HG03135 (cell line): ENCODE results near the gene MYCBP2.
"Not testable (repeated sequence)": the region's sequence is repeated elsewhere in the genome, so short reads cannot be mapped to it uniquely, and the experiment has no call there.

ENCODE experiments used
- ATAC-seq: cut with Tn5 transposase; IDR thresholded peaks from one replicate; pipeline ENCODE4 v1.9.1; 2021; ENCODE audit warnings: mild to moderate bottlenecking, moderate library complexity; ENCODE audit not compliant: unreplicated experiment

MYCBP2 gene

DNA sequence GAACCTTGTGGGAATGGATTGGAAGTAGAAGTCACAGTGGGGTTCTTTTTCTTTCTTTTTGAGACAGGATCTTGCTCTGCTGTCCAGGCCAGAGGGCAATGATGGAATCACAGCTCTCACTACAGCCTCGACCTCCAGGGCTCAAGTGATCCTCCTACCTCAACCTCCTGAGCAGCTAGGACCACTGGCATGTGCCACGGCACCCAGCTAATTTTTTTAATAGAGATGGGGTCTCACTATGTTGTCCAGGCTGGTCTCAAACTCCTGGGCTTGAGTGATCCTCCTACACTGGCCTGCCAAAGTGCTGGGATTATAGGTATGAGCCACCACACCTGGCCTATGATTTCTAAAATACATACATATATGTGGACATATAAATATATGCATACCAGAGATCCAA lies 111.4 kb downstream of the MYCBP2 start:
- ATAC-seq: no peak

DNA sequence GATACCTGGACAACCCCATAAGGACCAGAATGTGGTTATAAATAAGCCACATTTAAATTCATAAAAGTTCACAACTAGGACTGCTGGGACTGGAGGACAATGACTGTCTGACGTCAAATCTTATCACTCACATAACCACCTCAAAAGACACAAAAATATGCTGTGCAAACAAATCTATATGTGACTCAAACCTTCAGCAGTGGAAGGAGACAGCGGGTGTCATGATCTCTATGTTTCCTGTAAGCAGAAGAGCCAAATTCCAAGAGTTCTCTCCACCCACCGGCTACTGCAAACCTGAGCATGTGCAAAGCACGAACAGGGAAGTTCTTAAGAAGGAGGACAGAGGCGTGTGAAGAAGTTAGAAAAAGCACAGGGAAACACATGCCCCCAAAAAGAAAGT lies 113.2 kb downstream of the MYCBP2 start:
- no peak for ATAC-seq

DNA sequence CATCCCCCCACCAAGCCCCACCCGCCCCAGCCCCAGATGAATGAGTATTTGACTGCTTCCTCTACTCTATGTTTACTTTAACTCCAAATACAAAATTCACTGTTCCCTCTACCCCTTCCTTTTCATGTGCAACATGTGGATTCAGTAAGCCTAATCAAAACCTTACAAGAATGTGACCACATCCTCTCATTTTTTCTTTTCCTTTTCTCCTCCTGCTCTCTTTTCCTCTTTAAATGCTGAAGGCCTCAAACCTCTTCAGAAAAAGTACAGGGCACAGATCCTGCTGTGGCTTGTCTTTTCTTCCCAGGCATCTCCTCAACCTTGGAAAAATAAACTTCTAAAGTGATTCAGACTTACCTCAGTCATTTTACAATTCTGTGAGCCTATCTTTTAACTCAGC lies 119.0 kb downstream of the MYCBP2 start:
- ATAC-seq: no peak

DNA sequence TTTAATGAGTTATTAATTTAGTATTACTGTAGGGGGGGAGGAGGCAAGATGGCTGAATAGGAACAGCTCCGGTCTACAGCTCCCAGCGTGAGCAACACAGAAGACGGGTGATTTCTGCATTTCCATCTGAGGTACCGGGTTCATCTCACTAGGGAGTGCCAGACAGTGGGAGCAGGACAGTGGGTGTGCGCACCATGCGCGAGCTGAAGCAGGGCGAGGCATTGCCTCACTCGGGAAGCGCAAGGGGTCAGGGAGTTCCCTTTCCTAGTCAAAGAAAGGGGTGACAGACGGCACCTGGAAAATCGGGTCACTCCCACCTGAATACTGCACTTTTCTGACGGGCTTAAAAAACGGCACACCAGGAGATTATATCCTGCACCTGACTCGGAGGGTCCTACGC lies 127.9 kb downstream of the MYCBP2 start:
- not testable (repeated sequence) for ATAC-seq

DNA sequence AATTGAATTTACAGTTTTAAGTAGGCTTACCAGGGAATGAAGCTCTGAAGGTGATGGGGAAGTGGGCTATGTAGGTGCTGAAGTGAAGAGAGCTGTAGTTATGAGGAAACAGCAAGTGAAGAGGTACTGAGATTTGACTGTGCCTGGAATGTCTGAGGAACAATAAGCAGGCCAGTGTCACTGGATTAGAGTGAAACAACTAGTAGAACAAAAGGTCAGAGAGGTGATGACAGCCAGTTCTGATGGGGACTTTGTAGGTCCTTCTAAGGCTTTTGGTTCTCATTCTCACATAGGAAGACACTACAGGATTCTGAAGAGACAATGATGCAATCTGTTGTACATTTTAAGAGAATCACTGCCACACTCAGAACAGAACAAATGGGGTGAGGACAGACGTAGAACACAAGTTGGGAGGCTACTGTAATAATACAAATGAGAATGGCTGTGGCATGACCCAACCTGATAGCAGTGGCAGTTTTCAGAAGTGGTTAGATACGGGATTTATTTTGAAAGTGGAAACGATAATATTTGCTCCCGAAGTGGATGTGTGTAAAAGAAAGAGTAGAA lies 130.8 kb downstream of the MYCBP2 start:
- ATAC-seq: no peak

DNA sequence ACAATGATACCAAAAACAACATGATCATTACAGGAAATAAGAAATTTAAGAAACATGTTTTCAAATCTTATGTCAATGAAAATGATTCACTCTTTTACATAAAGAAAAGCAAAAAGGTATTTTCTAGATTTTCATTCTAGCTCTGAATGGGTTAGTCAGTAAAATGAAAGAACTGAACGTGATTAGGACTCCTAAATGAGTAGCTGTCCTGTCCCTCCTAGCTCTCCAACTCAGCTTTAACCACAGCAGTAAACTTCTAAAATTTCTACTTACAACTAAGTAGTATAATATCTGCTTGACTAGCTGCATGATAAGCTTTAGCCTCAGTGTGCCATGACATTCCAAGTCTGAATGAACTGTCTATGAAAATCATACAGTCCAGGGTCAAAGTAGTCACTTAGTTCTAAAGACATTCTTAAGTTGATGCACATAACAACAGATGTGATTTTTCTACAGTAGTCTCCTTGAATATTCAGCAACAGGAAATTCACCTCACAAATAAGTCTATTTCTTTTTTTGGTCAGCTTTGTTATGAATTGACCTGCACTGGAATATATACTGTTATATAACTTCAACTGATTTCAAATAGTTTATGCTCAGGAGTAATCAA lies 136.4 kb downstream of the MYCBP2 start:
- ATAC-seq: no peak

DNA sequence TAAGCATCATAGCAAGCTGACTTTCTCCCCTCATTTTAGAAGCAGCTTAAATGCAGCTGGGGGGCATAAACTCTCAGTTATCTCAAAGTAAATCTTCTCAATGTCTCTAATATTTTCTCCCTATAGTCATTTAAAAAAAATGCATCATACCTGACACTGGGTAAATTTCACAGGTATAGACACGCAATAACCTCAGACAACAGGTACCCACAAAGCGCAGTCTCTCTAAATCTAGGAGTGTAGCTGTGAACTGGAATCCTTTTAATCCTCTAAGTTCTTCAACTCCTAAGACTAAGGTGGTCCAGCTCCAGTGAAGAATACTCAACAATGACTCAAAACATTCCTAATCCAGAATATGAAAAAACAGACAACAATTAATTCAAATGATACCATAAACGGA lies 141.2 kb downstream of the MYCBP2 start:
- no peak for ATAC-seq

DNA sequence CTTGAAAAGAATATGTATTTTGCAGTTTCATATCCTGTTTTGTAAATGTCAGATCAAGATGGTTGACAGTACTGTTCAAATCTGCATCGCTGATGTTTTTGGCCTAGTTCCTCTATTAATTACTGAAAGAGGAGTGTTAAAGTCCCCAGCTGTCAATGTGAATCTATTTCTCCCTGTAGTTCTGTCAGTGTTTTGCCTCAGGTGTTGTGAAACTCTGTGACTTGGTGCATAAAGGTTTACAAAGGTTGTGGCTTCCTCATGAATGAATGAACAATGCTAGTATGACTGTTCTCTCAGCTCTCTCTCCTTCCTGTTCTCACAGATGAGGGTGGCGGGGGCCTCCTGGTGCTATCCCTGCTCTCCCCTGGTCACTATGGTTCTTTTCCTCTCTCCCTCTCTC lies 142.4 kb downstream of the MYCBP2 start:
- ATAC-seq: peak; percentile 98

DNA sequence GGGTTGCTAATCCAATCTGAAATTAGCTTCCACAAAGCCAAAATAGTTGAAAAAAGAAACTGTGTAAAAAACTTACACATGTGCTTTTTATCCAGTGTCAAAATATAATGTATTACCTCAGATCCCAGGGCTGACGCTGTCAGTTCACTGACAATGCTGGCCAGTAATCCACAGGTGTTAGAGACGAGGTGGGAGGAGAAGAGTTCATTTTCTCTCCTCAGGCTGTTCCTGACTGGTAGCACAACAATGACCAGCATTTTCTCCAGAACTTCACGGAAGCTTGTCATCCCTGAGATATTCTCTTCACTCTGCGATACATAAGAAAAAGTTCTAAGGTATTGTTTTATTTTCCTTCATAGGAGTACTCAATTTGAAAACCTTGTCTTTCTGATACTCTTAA lies 146.9 kb downstream of the MYCBP2 start:
- ATAC-seq: no peak

DNA sequence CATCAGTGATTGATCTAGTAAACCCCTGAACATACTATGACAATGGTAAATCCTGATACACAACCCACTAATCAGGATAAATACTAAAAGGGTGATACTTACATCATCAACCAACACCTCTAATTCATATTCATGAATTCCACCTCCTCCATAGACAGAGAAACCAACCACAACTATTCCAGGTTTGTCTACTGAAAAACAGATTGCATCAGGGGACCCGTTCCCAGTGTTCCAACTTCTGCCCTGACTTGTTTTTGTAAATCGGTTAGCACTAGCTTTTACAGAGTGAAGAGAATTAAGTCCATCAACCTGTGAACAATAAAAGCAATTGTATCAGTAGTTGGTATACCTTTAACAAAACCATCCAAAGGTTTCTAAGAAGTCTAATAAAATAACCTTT lies 149.2 kb downstream of the MYCBP2 start:
- ATAC-seq: no peak

DNA sequence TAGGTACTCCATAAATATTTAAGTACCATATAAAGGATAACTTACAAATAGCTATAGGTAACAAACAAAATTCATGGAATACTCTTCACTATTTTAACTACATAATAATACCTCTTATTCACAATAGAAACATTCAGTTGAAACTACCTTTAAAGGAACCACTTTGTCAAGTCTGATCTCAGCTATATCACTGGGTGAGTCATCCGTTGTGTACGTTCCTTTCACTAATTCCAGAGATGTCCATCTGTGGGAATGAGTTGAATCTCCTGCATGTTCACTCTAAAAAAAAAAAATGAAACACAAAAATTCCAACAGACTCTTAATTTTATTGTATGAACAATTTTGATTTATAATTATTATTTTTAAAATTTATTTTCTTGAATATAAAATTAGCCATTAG lies 150.5 kb downstream of the MYCBP2 start:
- no peak for ATAC-seq

DNA sequence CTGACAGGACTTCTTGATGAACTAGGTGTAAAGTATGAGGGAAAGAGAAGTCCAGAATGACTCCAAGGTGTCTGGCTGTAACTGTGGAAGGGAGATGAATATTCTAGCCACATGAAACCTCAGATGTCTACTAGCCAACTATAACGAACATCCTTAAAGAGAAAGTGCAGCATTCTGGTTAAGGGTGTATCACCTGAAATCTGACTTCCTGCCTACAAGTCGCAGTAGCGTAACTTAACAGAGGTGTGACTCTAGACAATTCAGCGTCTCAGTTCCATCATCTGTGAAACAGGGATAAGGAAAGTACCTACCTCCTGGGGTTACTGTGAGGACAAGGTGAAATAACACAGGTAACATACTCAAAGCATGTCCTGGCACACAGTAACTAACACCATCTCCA lies 154.2 kb downstream of the MYCBP2 start:
- ATAC-seq: no peak

DNA sequence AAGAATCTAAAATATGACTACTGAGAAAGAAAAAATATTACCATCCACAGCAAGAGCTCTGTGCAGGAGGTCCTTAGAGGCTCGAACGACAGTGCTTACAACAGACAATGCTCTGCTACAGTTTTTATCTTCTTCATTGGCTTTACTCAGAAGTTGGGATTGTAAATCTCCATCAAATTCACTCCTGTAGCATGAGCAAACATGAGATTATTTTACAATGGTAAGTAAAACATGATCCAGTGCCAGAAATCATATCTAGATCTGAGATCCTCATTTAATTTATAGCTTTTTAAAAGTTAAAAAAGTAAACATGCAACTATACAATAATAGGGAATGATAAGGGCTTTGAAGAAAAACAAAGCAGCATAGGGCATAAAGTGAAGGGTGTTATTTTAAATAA lies 155.4 kb downstream of the MYCBP2 start:
- ATAC-seq: no peak

DNA sequence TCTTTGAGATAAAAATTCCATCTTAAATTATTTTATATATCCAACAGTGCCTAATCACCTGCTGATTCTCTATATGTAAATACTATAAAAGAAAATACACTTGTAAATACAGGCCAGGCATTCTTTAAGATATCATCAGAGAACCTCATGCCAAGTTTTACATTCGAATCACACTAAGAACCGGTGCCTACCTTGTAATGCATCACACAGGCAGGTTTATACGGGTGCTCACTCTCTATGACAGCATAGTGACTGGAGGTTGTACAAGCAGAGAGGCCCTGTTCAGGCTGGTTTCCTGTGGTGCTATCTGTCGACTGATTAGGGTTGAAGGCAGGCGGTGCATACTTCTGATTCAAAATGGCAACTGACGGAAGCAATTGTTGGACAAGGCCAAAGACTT lies 158.7 kb downstream of the MYCBP2 start:
- ATAC-seq: no peak

DNA sequence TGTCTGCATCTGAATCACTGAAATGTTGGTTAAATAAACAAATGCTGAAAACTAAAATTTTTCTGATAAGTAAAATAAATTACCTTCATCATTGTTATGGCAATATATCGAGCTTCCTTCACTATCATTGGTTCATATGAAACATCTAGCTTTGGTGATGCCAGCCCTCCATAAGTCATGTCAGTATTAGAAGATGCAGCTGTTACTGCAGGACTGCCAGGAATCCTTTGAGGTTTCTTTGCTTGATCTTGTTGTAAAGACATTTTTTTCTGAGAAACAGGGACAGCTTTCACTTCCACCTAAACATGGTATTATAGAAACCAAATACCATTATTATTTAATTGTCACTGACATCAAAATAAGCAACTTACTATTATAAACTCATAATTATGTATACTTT lies 176.2 kb downstream of the MYCBP2 start:
- no peak for ATAC-seq

DNA sequence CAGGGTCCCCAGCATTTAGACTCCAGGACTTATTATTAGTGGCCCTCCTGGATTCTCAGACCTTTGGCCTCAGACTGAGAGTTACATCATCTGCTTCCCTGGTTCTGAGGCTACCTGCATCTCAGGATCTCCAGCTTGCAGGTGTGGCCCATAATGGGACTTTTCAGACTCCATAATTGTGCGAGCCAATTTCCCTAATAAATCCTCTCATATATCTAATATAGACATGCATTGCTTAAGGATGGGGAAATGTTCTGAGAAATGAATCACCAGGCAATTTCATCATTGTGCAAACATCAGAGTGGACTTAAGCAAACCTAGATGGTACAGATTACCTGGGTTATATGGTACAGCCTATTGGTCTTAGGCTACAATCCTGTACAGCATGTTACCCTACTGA lies 183.5 kb downstream of the MYCBP2 start:
- no peak for ATAC-seq

DNA sequence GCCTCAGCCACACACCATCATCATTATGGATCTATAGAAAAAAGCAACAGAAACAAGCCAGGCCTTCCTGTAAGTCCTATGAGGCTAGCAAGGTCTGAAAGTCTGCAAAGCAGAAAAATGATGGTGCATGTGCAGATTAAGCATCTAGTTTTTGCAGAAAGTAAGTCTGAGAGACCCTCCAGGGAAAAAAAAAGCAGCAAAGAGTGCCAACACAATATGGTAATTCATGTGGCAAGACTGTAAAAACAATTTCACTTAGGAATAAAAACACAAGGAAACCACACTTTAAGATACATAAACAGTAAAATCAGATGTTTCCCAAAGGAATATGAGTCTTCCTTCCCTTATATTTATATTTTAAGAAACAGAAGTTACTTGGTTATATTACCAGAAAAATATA lies 187.6 kb downstream of the MYCBP2 start:
- ATAC-seq: no peak

DNA sequence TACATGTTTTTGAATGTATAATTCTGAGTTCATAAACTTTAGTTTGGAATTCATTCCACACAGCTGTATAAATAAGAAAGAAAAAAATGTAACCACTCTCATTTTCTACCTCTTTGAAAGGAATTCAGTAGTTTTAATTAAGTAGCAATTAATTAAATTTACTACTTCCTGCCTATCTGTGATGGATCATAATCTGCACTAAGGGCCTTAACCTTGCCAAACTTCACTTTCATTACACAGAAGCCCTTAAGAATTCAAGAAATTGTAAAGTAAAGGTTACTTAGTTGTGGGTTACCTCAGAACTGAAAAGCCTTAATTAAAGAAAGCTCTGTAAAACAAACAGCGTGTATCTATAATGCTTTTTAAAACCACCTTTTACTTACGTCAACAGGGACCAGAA lies 188.1 kb downstream of the MYCBP2 start:
- ATAC-seq: no peak

DNA sequence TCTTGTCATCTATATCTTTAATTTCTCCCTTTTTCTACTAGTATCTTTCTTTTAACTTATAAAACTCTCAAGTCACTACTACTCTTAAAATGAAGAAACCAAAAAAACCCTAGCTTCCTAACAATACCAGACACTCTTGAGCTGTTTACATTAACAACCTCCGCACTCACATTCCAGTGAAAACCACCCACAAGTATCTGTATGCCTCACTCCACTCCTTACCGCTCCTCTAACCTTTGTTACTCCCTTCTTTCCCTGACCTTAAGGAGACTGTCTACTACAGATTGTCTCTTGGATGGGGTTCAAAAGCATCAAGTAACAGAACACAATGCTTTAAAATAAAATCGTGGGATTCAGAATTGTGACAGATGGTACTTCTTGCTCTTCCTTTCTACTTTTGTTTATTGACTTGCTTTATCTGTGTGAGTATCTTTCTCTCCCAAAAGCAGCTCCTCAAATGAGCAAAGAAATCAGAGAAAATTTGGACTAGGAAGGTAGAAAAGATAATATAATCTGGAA lies 189.9 kb downstream of the MYCBP2 start:
- no peak for ATAC-seq

DNA sequence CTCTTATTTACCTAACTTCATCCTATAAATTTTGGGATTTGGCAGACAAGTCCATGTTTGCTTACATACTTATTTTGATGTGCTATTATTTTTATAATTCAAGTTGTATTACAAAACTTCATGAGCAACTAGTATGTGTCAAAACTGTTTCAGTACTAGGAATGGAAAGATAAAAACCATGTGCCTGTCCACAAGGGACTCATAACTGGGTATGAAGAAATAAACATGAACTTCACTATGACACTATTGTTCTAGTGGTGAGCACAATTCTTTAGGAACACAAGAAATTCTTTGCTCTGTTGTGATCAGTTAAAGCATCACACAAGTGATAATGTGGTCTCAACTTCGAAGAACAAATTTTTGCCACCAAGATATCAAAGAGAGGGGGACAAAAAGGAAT lies 202.5 kb downstream of the MYCBP2 start:
- no peak for ATAC-seq

DNA sequence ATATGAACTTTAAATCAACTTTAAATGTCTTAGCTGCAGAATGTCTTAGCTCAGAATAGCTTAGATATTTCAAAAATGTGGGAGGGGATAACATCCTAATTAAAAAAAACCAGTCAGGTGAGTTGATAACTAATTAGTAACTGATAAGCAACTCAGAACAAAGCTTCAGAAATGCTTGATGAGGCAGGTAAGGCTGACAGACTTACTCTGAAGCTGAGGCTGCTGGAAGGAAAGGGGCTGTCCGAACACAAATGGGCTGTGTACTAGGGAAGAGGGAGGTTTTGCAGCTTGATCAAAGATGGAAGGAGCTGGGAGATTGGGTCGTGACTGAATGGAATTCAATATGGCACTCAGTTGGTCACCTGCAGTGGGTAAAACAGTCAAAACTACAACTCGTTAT lies 208.8 kb downstream of the MYCBP2 start:
- no peak for ATAC-seq

DNA sequence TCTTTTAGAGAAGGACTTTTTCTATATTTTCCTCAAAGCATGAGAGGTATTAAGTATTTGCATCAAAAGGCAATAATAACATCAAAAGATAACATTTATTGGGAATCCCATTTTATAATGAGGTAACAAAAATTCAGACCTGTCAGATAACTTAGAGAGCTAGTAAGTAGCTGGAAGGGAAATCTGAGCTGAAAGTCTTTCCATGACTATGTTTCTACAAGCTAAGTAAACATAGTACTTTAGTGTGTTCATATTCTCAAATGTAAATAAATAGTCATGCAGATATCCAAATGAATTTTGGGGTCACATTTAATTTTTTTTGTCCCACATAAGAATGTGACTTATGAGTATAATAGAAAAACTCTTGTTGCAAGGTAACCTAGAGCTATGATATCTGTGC lies 212.6 kb downstream of the MYCBP2 start:
- ATAC-seq: no peak

DNA sequence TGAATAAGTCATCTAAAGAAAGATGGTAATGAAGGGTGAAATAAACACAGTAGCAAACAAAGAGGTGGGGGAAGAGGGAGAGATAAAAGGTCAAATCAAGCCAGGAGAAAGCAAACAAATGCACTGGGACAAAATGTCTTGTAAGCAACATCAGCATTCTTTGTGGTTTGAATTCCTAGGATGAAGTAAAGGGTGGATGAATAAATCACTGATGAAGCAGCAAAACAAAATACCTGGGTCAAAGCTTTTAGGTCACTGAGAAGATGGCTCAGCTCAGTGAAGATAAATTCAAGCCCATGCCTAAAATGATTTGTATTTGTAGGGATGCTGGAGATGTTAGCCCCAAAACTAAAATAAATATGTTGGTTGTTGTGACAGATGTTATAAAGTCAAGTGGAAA lies 213.4 kb downstream of the MYCBP2 start:
- no peak for ATAC-seq
